Hepatocyte (in vitro differentiated cells): ENCODE data around the gene SERPINH1. TPM values are rescaled to one million over a fixed set of nuclear protein-coding genes. Genes with fewer than 3 reads are reported as not detected.

Experiments
- DNase-seq: peaks from one replicate; pipeline ENCODE4 v3.0.0-alpha.2; 2016; ENCODE audit warnings: low spot score
- H2AFZ ChIP-seq: fragments of 200-600 bp; sonication (generic); 2 replicates; pipeline ENCODE4 v1.6.0; 2016; ENCODE audit warnings: antibody characterized with exemption, mild to moderate bottlenecking
- H3K27ac ChIP-seq: fragments of 200-600 bp; sonication (generic); 2 replicates; pipeline ENCODE4 v1.5.1; 2016; ENCODE audit warnings: mild to moderate bottlenecking
- H3K27me3 ChIP-seq: fragments of 200-600 bp; sonication (generic); 2 replicates; pipeline ENCODE4 v1.6.1; 2016
- H3K36me3 ChIP-seq: fragments of 200-600 bp; sonication (generic); replicated peaks from 2 replicates; pipeline ENCODE4 v1.5.1; 2016; ENCODE audit warnings: low read depth; ENCODE audit not compliant: insufficient read depth
- H3K4me1 ChIP-seq: fragments of 200-600 bp; sonication (generic); 2 replicates; pipeline ENCODE4 v1.5.1; 2016; ENCODE audit warnings: mild to moderate bottlenecking, moderate library complexity; ENCODE audit not compliant: insufficient read depth
- H3K4me2 ChIP-seq: fragments of 200-600 bp; sonication (generic); 2 replicates; pipeline ENCODE4 v1.6.0; 2016
- H3K4me3 ChIP-seq: fragments of 200-600 bp; sonication (generic); 2 replicates; pipeline ENCODE4 v1.5.1; 2016; ENCODE audit warnings: mild to moderate bottlenecking
- H3K79me2 ChIP-seq: fragments of 200-600 bp; sonication (generic); 2 replicates; pipeline ENCODE4 v1.6.0; 2017; ENCODE audit warnings: mild to moderate bottlenecking
- H3K9me2 ChIP-seq: fragments of 200-600 bp; sonication (generic); replicated peaks from 2 replicates; pipeline ENCODE4 v1.6.0; 2017; ENCODE audit warnings: mild to moderate bottlenecking; ENCODE audit not compliant: insufficient read depth
- H3K9me3 ChIP-seq: fragments of 200-600 bp; sonication (generic); 2 replicates; pipeline ENCODE4 v1.5.1; 2016; ENCODE audit warnings: low read depth, mild to moderate bottlenecking
- H4K20me1 ChIP-seq: fragments of 200-600 bp; sonication (generic); 2 replicates; pipeline ENCODE4 v1.6.0; 2016; ENCODE audit warnings: mild to moderate bottlenecking; ENCODE audit not compliant: insufficient read depth, poor library complexity, severe bottlenecking
- EZH2 ChIP-seq: fragments of 200-600 bp; sonication (generic); IDR thresholded peaks from 2 replicates; pipeline ENCODE4 v1.6.1; 2016; ENCODE audit warnings: antibody characterized with exemption, mild to moderate bottlenecking, borderline replicate concordance
- EZH2phosphoT487 ChIP-seq: fragments of 200-600 bp; sonication (generic); IDR thresholded peaks from one replicate; pipeline ENCODE4 v1.6.1; 2018; ENCODE audit warnings: antibody characterized with exemption, mild to moderate bottlenecking, low read depth, moderate library complexity; ENCODE audit not compliant: unreplicated experiment, severe bottlenecking
- WGBS: methylation state at CpG from one replicate; pipeline ENCODE4 v1.1.6; 2016; ENCODE audit warnings: low lambda C conversion rate; ENCODE audit errors: missing lambda C conversion rate; 5-methylcytosine and 5-hydroxymethylcytosine counted together
- polyA plus RNA-seq: library from polyadenylated mRNA; unstranded; fragments of >200 nt; fragmentation: Nextera tagmentation; extraction: Ambion mirVana; gene quantifications from 2 replicates; pipeline ENCODE4 v1.2.1, GENCODE V29; 2016
- total RNA-seq: library from RNA; depleted of rRNA; stranded (reverse); fragments of >200 nt; gene quantifications from 2 replicates; pipeline ENCODE4 v1.2.3, GENCODE V29; 2014
- TF ChIP-seq, protein P1 (sequence below): fragments of 200-600 bp; sonication (generic); IDR thresholded peaks from 2 replicates; pipeline ENCODE4 v1.5.1; 2016; ENCODE audit warnings: antibody characterized with exemption, mild to moderate bottlenecking; ENCODE audit not compliant: poor library complexity

SERPINH1 gene
- total and polyA plus RNA-seq, 2 experiments from 2014 or later = 479 to 805 TPM

- Histone ChIP-seq H3K4me1 (no peaks in the 10 kb centered on the region), H3K27ac (no peak overlapping the region), H2AFZ (no peak overlapping the region), H3K9me2 (no peaks in the 10 kb centered on the region), H3K4me2 (no peak overlapping the region), H3K9me3 (no peaks in the 10 kb centered on the region), H3K4me3 (no peak overlapping the region), H4K20me1 (no peaks in the 10 kb centered on the region), H3K36me3 (no peaks in the 10 kb centered on the region), H3K27me3 (no peaks in the 10 kb centered on the region), H3K79me2 (no peaks in the 10 kb centered on the region)
- DNase-seq = no peak
- TF ChIP-seq, protein P1, sequence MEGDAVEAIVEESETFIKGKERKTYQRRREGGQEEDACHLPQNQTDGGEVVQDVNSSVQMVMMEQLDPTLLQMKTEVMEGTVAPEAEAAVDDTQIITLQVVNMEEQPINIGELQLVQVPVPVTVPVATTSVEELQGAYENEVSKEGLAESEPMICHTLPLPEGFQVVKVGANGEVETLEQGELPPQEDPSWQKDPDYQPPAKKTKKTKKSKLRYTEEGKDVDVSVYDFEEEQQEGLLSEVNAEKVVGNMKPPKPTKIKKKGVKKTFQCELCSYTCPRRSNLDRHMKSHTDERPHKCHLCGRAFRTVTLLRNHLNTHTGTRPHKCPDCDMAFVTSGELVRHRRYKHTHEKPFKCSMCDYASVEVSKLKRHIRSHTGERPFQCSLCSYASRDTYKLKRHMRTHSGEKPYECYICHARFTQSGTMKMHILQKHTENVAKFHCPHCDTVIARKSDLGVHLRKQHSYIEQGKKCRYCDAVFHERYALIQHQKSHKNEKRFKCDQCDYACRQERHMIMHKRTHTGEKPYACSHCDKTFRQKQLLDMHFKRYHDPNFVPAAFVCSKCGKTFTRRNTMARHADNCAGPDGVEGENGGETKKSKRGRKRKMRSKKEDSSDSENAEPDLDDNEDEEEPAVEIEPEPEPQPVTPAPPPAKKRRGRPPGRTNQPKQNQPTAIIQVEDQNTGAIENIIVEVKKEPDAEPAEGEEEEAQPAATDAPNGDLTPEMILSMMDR = no peak
- TF ChIP-seq EZH2phosphoT487 (no peak), EZH2 (no peak)
Measured at GRCh38 chr11:75598264-75598663, 36.2 kb downstream of the SERPINH1 start.

- WGBS = 93% methylated on average over 7 of the region's 7 CpGs
- Histone ChIP-seq H3K4me2 (no peak overlapping the region), H3K27ac (no peak overlapping the region), H3K4me1 (no peaks in the 10 kb centered on the region), H3K4me3 (no peak overlapping the region), H2AFZ (no peak overlapping the region), H3K79me2 (no peaks in the 10 kb centered on the region), H3K9me2 (no peaks in the 10 kb centered on the region), H3K36me3 (no peaks in the 10 kb centered on the region), H3K9me3 (no peaks in the 10 kb centered on the region), H4K20me1 (no peaks in the 10 kb centered on the region), H3K27me3 (no peaks in the 10 kb centered on the region)
- no peak for DNase-seq
- TF ChIP-seq EZH2phosphoT487 (no peak), EZH2 (no peak)
- TF ChIP-seq, protein P1 = no peak
Measured at GRCh38 chr11:75598900-75599299, 36.8 kb downstream of the SERPINH1 start.

GRCh38 chr11:75600356-75600755 is 38.3 kb downstream of the SERPINH1 start:
- no peak for DNase-seq
- H3K27ac ChIP-seq = no peak overlapping the region
- H3K9me3 ChIP-seq = no peaks in the 10 kb centered on the region
- H3K79me2 ChIP-seq = no peaks in the 10 kb centered on the region
- TF ChIP-seq EZH2phosphoT487 = no peak
- TF ChIP-seq, protein P1 = no peak
- no peak for TF ChIP-seq EZH2
- H3K4me3 ChIP-seq = no peak overlapping the region
- no peaks in the 10 kb centered on the region for H3K4me1 ChIP-seq
- H2AFZ ChIP-seq = no peak overlapping the region
- 89% methylated on average over 3 of the region's 3 CpGs for WGBS
- H3K4me2 ChIP-seq = no peak overlapping the region
- no peaks in the 10 kb centered on the region for H4K20me1 ChIP-seq
- H3K27me3 ChIP-seq = no peaks in the 10 kb centered on the region
- no peaks in the 10 kb centered on the region for H3K9me2 ChIP-seq
- H3K36me3 ChIP-seq = no peaks in the 10 kb centered on the region

DNA sequence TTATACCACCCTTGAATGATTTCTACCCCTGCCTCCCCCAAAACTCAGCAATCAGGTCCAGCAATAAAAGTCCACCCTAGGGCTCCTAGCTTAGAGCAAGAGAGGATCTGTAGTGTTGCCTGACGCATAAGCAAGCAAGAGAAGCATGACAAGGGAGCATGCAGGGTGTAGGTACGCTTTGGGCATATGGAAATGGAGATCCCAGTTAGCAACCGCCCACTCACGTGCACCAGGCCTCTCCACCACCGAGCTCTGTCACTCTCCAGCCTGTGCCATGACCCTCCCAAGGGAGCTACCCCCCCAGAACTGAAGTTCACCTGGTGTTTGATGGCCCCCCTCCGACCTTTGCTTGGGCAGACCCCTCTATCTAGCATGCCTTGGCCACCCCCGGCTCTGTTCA is 39.4 kb downstream of the SERPINH1 start:
- Histone ChIP-seq H3K36me3 (no peaks in the 10 kb centered on the region), H3K4me2 (no peak overlapping the region), H4K20me1 (no peaks in the 10 kb centered on the region), H3K4me1 (no peaks in the 10 kb centered on the region), H3K27me3 (no peaks in the 10 kb centered on the region), H3K27ac (no peak overlapping the region), H2AFZ (no peak overlapping the region), H3K4me3 (no peak overlapping the region), H3K79me2 (no peaks in the 10 kb centered on the region), H3K9me3 (no peaks in the 10 kb centered on the region), H3K9me2 (no peaks in the 10 kb centered on the region)
- TF ChIP-seq EZH2phosphoT487 = no peak
- TF ChIP-seq, protein P1 = no peak
- TF ChIP-seq EZH2 = no peak
- no peak for DNase-seq
- WGBS = 86% methylated on average over 7 of the region's 7 CpGs
